Neural cell (in vitro differentiated cells): ENCODE measurements around the gene WDR7.

Experiments used
- EZH2 ChIP-seq: fragments of 200-600, 300-800 bp; shearing (Covaris generic), sonication (generic); IDR thresholded peaks from 2 replicates; pipeline ENCODE4 v1.6.1; 2014; ENCODE audit warnings: antibody characterized with exemption, low read length, borderline replicate concordance, mild to moderate bottlenecking; ENCODE audit not compliant: insufficient read depth, poor library complexity, severe bottlenecking
- MXI1 ChIP-seq: fragments of 450-650 bp; conservative IDR thresholded peaks from 2 replicates; pipeline ENCODE4 v1.6.1; 2014; ENCODE audit warnings: antibody characterized with exemption, mild to moderate bottlenecking; ENCODE audit not compliant: poor library complexity, severe bottlenecking
- POLR2AphosphoS5 ChIP-seq: IDR thresholded peaks from 2 replicates; pipeline ENCODE4 v1.6.1; 2012
- REST ChIP-seq: IDR thresholded peaks from 2 replicates; pipeline ENCODE4 v1.6.1; 2012; ENCODE audit warnings: borderline replicate concordance
- SMC3 ChIP-seq: fragments of 450-650 bp; conservative IDR thresholded peaks from 2 replicates; pipeline ENCODE4 v1.6.1; 2014; ENCODE audit warnings: antibody characterized with exemption, mild to moderate bottlenecking, moderate library complexity; ENCODE audit not compliant: poor library complexity
- TF ChIP-seq, protein P1 (sequence below): fragments of 450-650 bp; IDR thresholded peaks from 2 replicates; pipeline ENCODE4 v1.5.1; 2014; ENCODE audit warnings: antibody characterized with exemption, mild to moderate bottlenecking, moderate library complexity; ENCODE audit not compliant: poor library complexity, severe bottlenecking

DNA sequence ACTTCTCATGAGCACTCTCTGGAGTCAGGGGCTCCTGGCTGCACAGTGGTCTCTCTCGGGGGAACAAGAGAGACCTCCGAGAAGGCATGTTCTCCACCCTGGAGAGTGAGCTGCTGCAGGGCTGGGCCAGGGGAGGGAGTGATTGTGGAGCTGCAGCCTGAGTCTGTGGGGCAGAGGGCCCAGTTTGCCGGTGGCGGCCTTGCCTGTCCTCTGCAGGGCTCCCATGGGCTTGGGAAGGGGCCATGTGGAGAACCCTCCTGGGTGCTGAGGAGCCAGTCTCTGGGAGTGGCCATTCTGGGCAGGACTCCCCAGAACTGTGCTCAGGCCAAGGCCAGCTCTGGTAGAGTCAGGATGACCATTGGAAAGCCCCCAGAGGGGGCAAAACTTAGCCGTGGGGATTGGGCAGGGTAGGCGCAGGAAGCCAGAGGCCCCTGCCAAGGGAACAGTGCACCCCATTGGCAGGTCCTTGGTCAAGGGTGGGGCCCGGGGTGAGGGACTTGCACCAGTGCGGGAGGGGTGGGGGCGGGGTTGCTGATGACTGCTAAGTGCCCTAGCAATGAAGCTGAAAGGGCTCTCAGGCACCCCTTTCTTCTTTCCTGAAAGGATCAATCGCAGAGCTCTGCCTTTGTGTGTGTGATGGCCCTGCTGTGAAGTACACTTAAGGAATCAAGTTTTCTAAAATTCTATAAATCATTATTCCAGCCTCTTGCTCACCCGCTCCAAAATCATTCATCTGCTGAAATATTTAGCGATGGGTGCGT is 426.0 kb downstream of the WDR7 start:
- TF ChIP-seq SMC3 (no peak), POLR2AphosphoS5 (no peak), REST (no peak), EZH2 (no peak), MXI1 (no peak)
- TF ChIP-seq, protein P1, sequence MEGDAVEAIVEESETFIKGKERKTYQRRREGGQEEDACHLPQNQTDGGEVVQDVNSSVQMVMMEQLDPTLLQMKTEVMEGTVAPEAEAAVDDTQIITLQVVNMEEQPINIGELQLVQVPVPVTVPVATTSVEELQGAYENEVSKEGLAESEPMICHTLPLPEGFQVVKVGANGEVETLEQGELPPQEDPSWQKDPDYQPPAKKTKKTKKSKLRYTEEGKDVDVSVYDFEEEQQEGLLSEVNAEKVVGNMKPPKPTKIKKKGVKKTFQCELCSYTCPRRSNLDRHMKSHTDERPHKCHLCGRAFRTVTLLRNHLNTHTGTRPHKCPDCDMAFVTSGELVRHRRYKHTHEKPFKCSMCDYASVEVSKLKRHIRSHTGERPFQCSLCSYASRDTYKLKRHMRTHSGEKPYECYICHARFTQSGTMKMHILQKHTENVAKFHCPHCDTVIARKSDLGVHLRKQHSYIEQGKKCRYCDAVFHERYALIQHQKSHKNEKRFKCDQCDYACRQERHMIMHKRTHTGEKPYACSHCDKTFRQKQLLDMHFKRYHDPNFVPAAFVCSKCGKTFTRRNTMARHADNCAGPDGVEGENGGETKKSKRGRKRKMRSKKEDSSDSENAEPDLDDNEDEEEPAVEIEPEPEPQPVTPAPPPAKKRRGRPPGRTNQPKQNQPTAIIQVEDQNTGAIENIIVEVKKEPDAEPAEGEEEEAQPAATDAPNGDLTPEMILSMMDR: no peak
